HG02642 (cell line): ENCODE results near the gene SLC28A1.
"Not testable (repeated sequence)": the region's sequence is repeated elsewhere in the genome, so short reads cannot be mapped to it uniquely, and the experiment has no call there.

Source experiments
- ATAC-seq: cut with Tn5 transposase; IDR thresholded peaks from one replicate; pipeline ENCODE4 v1.9.1; 2021; ENCODE audit warnings: mild to moderate bottlenecking; ENCODE audit not compliant: unreplicated experiment, poor library complexity

SLC28A1 gene

DNA sequence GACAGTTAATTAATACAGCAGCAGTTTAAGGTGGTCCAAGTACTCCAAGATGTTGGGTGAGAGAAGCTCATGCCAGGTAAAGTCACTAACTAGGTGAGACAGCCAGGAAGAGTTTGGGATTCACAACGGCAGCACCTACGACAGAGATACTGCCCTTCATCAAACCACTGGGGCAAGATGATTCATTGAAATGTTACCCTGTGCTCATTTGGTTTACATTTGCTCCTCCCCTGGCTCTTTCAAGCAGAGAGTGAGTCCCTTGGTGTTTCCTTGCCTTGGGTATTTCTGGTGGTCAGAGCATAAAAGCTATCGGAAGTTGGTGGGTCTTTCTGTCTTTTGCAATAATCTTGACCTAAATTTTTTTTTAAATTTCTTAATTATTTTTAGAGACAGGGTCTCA is 77.2 kb downstream of the SLC28A1 start:
- ATAC-seq: no peak

DNA sequence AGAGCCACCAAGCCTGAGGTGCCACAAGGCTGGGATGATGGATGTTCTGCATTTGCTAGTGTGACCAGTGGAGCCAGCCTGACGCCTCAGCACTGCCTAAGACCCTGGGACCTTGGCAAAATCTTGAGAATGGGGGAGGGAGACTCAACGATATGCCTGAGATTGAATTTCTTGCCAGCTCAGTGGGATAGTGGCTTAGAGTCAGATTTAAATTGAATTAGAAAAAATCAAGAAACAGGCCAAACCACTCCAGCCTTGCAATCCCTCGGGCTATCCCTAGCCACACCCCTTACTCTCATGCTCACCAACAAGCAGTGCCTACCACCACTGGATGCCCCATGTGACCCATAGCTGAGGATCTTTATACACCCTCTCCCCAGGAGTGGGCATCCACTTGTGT is 78.5 kb downstream of the SLC28A1 start:
- no peak for ATAC-seq

DNA sequence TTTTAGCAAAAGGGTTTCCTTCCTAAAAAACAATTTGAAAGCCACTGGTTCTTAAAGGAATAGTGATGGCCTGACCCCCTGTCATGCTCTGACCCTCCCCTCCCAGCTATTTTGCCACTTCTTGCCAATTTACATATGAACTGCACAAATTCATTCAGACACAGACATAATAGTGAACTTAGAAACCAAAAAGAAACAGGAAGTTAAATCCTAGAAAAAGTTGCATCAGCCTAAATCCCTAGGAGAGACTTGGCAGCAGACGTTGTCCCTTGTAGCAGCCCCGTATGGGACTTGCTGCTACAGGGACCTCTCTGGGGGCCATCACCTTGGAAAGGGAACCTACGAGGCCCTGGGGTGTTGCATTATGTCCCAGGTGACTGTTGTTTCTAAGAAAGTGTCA is 82.9 kb downstream of the SLC28A1 start:
- no peak for ATAC-seq

DNA sequence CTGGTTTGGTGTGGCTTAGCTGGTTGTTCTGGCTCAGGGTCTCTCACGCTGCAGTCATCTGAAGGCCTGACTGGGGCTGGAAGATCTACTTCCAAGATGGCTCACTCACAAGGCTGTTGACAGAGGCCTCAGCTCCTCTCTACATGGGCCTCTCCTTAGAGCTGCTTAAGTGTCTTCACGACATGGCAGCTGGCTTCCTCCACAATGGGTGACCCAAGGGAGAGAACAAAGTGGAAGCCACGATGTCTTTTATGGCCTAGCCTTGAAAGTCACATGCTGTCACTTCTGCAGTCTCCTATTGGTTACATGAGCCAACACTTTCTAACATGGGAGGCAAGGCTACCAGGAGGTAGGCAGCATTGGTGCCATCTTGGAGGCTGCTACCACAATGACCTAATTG is 83.8 kb downstream of the SLC28A1 start:
- ATAC-seq: no peak

DNA sequence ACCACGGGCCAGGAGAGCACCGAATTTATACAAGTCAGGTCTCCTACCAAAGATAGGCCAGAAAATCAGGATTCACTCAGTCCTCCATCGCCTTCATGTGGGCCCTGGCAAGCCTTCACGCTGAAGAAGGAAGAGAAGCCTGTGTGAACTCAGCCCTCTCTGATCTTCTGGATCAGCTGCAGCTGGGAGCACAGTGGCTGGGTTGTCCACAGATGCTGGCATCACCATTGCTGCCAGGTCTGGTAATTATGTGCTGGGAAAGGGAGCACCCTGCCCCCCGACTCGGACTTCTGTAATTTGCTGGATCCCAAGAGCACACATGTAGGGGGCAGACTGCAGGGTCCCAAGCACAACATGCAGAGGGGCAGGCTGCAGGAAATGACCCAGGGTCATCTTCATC is 84.8 kb downstream of the SLC28A1 start:
- no peak for ATAC-seq

DNA sequence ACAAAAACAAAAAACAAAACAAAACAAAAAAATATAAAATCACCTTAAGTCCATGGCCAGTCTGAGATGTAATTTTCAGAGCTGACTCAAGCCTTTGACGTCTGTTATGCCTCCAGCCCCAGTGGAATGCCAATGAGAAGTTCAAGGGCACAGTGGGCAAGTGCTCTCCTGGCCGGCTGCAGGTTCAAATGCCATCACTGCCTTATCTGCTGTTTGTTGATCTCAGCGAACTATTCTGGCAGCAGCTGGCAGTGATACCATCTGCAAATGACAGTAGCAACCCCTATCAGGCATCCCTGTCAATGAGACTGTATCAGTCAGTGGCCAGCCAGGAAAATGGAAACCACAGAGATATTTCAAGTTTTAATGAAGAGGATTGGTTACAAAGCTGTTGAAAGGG is 86.4 kb downstream of the SLC28A1 start:
- ATAC-seq: no peak

DNA sequence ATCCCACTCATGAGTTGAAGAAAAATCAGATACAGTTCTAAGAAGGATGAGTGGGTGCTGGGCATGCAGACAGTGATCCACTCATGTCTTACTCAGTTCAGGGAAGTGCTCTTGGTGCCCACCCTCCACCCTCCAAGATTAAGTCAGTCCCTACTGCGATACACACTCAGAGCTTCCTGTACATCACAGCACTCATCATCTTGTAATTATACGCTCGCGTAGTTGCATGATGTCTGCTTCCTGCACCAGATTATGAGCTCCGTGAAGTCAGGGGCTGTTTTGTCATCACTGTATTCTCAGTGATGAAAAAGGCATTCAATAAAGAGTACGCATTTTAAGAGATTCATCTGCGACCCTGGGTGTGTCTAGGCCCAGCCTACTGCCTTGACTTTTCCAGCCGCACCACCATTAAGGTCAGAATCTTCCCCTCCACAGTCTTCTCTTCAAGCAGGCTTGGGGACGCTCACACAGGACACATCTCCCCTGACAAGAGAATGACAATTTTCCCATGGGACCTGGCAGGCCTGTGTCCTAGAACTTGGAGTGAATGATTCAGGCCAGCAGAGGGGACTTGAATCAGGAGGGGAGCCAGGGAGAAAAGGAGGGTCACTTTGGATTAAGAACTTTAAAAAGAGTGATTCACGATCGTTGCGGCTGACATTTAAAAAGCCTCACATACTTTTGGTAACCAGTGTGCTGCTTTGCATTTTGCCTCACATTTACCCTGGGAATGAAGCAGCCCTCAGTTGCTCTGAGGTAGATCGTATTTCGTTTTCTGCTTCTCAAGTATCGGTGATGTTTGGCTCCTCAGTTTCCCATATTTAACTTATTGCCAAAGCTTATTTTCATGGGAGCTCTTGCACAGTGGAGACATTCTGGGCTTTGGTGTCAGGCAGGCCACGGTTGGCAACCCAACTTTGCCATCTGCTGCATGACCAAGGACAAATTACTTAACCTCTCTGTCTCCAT is 89.3 kb downstream of the SLC28A1 start:
- ATAC-seq: no peak

DNA sequence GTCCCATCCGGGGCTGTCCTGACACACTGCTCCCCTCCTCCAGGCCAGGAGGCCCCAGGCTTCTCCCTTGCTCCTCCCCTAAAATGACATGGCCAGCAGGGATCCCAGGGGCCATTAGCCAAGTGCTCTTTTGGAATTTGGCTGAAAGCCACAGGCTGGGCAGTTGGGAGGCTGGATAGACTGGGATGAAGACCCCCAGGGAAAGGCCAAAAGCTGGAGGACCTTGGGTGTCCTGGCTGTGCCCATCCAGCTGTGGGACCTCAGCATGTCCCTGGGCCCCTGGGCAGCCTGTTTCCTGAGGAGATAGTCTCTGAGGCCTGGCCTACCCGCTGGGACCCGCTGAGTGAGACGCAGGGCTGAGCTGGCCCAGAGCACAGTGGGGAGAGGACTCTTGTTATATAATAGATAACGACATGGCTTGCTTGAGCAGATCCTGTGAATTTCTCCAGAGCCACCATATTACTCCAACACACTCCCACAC is 91.4 kb downstream of the SLC28A1 start:
- no peak for ATAC-seq

DNA sequence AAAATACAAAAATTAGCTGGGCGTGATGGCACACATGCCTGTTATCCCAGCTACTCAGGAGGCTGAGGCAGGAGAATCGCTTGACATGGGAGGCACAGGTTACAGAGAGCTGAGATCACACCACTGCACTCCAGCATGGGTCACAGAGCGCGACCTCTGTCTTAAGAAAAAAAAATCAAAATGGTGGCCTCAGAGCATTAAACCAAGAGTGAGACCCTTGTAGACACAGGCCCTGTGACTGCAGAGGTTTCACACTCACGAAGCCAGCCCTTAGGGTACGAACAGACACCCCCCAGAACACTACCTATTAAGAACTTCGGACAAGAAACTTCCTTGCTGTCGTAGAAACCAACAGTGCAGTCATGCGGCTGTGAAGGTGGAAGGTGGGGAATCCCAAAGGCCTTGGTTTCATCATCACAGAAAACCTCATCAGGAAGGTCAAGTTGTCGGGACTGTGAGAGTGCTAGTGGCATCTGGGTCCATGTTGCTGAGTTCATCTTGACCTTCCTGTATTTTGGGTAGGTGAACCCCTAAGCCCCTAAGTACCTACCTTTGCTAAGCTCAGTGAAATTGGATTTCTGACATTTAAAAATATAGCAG is 92.4 kb downstream of the SLC28A1 start:
- no peak for ATAC-seq

DNA sequence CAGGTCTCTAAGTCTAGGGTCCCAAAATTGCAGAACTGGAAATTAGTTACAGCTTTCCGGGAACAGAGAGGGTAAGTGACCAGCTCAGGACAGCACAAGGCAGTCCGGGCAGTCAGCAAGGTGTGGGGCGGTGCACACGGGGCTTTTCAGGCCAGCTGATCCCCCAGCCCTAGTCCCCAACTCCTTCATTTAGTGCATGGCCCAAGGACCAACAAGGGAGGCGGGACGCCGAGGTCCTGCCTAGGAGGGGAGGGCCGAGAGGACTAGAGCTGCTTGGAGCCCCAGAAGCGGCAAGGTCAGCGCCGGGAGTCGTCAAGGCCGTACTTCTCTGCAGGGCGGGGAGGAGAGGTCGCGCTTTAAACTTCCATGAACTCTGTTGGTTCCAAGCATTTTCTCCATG is 95.2 kb downstream of the SLC28A1 start:
- ATAC-seq: no peak

DNA sequence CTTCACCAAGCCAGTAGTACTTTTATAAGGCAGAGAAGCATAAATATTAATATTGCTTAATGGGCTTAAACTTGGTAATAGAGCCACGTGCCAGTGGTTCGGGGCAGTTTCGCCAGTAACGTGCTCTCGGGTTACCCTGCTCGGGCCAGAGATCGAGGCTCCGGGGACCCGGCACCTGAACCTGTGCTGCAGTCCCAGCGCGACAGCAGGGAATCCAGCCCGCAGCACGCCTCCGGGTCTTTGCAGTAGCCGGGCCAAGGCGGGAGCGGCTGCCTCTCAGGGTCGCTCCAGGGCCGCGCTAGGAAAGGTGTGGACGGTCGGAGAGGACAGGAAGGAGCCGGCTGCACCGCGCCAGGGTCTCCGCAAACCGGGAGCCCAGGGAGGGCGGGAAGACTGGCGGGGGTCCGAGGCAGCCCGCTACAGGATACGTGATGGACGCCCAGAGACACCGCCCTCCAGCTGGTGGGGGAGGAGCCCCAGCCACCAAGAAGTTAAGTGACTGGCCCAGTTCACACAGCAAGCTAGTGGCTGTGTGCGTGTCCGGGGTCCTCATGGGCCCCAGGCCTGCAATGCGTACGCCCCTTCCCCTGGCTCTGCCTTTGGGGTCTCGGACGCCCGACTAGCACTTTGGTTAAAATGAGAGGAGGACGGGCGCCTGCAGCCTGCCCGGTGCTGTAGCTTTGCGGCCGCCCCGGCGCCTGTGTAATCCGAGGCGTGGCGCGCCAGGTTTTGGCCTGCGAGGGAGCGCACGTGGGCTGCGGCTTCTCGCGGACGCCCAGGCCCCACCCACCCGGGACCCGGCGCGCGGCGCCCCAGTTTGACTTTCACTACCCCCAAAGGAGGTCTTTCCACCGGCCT is 96.0 kb downstream of the SLC28A1 start:
- ATAC-seq: peak; percentile 62

DNA sequence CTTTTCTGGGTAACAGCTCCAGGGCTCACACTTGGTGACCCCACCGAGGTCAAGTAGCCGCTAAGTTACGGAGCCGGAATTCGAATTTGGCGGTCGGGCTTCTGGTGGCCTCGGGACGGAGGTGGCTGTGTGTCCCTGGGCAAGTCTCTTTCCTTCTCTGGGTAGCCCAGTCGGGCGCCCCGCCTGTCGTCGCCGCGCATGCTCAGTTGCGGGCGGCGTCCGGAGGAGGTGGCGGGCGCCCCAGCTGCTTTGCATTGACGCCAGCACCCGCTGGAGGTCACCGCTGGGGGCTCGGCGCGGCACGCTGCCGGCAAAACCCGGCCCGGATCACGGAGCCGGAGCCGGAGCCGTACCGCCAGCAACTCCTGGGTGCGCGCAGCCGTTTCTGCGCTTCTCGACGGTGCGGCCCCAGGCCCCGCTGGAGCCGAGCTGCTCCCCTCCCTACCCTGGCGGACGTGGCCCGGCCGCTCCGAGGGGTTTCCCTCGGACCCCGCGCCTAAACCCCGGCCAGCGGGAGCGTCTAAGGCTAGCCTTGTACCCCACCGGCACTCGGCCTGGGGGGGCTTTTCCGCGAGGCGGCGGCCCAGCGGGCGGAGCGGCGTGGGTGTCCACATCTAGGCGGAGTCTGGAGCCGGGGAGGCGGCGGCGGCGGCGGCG is 96.7 kb downstream of the SLC28A1 start:
- ATAC-seq: peak; percentile 60

DNA sequence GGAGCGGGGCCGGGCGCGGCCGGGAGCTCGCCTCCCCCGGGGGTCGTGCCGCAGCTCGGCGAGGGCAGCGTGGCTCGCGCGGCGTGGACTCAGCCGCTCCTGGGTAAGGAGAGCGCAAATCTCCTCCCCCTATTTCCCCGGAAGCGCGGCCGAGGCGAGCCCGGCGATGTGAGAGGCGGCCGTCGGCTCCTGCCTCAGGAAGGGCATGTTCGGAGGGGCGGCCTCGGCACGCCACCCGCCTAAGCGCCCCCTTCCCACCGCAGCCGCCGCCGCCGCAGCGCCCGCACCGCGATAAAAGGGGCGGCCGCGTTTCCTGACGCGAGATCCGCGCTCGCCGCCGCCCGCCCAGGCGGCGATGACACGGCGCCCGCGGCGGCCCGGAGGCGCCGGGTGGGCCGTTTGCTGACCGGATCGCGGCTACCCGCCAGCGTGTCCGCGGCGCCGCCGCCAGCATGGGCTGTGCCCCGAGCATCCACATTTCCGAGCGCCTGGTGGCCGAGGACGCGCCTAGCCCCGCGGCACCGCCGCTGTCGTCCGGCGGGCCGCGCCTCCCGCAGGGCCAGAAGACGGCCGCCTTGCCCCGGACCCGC is 97.3 kb downstream of the SLC28A1 start, which contains the start of gene PDE8A:
TSS of gene PDE8A (plus strand) at position 146 of the 590 bp plus-strand sequence. CDS start at position 453, 307 bp downstream.
- ATAC-seq: peak; percentile 20

DNA sequence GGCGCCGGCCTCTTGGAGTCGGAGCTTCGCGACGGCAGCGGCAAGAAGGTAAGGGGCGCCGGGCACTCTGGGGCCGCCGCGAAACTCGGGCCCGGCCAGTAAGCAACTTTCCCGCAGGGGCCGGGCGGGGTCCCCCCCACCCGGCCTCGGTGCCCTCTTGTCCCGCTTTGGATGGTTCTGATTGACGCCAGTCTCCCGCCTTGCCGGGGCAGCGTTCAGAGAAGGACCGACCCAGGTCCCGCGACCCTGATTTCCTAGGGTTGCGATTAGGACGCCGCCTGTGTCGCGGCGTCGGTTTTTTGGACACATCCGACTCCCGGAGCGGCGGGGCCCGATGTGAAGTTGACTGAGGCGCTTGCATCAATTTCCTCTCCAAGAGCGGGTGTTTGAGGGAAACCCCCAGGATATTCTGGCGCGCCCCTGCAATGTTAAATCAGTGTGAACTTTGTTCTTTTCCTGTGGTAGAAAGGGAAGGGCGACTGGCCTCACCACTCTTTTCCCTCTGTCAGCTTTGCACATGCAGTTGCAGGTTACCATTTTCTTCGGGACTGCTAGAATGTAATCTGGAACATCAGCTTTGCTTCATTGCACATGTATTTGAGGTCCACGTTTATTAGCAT is 97.9 kb downstream of the SLC28A1 start:
- peak; percentile 0 for ATAC-seq

DNA sequence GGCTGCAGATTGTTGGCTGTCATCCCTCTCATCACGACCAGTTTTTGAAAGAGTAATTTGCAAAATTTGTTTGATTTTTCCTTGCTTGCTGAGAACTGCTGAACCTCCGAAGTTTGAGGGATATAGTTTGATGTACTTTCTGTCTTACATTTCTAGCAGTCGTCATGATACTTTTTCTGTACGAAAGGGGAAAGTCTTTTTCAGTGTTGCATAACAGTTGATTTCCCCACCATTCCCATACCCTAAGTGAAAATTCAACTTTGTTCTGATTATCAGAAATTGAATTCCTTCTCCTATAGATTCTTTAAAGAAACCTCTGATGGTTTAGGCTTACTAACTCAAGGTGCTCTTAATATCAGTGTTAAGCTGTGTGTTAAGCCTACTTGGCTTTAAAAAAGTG is 98.8 kb downstream of the SLC28A1 start:
- no peak for ATAC-seq

DNA sequence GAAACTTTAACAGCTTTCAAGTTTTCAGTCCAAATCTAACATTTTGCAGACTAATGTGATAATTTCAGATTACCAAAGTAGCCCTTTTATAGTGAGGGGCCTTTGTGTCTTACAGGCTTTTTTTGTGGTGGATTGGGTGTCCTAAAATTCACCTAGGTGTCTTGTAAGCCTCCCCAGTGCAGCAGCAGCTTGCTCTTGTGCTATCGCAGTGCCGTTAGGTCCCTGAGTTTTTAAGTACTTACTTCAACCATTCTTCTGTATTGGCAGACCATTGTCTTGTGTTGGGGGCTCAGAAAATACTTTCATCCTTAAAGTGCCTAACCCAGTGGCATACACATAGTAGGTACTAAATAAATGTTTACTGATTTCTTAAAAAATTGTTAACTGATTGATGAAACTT is 99.2 kb downstream of the SLC28A1 start:
- no peak for ATAC-seq

DNA sequence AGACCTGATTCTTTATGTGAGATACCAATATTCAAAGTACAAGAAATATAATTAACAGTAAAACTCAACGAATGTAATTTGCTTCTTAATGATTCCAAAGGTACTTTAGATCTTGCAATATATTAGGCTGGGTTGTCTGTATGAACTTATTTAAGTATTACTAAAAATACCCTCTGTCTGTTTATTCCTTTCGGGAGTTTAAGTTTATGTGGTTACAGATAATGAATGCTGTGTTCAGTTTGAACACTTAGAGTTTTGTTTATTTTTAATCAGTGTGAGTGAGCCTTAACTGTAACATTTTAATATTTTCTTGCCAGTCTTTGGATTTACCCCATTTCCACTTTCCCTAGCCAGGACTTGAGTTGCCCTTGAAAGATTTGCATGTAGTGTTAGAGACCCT is 100.7 kb downstream of the SLC28A1 start:
- ATAC-seq: no peak

DNA sequence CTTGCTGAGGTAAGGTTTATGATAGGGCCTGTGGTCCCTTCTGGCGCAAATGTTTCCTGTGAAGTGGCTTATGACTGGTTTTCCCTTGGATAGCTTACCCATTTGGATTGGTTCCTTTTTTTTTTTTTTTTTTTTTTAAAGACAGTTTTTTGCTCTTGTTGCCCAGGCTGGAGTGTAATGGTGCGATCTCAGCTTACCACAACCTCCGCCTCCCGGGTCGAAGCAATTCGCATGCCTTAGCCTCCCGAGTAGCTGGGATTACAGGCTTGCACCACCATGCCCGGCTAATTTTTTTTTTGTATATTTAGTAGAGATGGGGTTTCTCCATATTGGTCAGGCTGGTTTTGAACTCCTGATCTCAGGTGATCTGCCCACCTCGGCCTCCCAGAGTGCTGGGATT is 102.9 kb downstream of the SLC28A1 start:
- ATAC-seq: not testable (repeated sequence)

DNA sequence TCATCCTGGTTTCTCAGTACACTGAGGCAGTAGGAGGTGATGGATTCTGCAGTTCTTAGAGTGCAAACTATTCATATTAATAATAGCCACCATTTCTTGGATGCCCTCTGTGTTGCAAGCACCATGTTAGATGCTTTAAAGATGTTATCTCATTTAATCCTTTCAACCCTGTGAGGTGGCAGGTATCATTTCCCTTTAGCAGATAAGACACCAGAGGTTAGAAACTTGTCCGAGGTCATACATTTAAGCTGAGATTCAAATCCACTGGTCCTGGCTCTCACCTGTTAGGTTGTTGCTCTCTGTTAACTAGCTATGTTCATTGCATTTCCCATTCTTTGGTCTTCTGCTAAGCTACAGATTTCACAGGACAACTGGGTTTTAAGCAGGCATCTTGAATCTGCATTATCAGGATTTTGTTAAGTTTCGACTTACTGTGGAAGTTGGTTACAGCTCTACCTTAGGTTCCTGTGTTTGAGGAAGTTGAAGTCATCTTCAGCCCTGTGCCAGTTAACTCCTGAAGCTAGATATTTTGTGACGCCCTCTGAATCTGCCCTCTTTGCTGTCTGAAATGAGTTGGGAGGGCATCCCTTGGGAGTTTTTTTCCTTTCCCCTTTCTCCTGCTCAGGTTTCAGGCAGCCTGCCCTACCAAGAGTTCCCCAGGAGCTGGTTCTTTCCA is 103.6 kb downstream of the SLC28A1 start:
- ATAC-seq: no peak
